GM20431 (cell line): Measurements from ENCODE around the gene PLXNA2.

Experiments
- in situ Hi-C: fragments of 300-500 bp; cut with MseI, MboI; formaldehyde crosslinking; loops from one replicate; pipeline ENCODE4 v1.15.0; 2020; ENCODE audit warnings: low sequenced_read_pairs; ENCODE audit not compliant: unreplicated experiment

PLXNA2 gene

DNA sequence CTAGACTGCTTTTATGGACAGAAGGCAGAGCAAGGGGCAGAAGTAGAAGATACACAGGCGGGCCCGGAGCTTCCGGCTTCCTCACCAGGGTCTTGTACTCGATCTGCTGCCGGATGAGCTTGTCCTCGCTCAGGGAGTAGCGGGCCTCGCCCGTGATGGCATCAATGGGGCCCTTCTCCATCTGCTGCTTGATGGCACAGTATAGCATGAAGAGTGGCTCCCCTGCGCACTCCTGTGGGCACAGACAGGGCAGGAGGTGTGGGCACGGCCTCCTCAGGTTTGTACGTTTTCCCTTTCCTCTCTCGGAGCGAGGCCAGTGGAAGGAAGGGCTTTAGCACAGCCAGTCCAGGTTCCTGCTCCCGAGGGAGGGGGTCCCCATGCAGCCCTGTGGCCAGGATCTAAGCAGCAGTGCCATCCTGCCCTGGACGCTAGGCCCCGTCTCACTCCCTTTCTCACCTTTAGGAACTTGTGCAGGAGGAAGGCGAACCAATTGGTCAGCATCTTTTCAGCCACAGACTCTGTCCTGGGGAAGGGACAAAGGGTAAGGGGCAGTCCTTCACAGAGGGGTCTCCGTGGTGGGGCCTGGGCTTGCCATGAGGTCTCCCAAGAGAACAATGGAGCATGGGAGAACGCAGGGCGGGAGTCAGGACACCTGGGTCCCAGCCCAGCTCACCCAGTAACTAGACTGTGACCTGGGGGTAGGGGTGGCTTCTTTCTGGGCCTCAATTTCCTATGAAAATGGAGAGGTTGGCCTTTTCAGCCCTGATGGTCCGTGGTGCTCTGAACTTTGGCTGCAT, 204.4 kb downstream of the PLXNA2 start:
- in situ Hi-C loops, result no loop called here

GRCh38 chr1:208038303-208038702, 205.9 kb downstream of the PLXNA2 start:
- in situ Hi-C loops, result no loop called here

- in situ Hi-C loops, result no loop called here
These were observed 207.0 kb downstream of the PLXNA2 start for GRCh38 chr1:208036918-208037766.

DNA sequence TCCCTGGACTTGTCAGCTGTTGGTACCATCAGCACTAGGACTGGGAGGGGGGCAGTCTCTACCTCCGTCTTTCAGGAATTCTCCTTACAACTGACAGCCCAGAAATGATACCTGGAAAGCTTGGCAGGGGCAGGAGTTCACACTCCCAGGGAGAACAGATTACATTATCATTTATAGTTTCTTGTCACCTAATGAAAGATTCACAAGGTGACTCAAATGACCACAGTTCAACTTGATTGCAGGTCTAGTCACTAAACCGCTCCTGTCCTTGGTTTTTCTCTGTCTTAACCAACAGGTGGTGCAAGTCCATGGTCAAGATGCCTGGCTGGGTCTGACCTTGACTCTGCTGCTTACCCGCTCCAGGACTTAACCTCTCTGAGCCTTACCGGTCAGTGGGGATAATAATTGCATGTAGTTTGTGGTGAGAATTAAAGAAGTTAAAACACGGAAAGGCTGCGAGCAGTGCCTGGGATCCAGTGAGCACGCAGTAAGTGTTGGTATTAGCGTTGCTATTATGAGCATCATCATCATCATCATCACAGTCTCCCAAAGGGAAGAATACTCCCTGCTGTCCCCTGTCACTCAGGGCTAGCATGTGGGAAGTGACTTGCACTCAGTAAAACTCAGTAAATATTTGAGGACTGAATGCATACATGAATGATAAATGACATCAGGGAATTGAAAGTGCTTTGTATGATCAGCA, 207.9 kb downstream of the PLXNA2 start:
- in situ Hi-C loops, result no loop called here

DNA sequence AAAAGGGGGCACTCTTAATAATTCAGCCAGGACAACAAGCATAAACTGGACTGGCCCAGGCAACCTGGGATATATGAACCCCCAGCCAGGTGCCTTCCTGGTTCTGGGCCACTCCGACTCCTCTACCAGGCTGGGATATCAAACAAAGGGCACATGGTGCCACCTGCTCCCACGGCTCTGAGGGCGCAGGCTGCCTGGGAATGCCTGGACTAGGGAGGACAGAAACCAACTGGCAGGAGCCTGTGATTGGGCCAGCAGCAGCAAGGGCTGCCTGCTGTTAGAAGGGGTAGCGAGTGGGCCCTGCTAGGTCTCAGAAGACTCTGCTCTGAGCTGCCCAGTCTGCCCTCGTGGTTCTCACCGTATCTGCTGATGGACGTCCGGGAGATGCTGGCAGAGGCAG, 210.0 kb downstream of the PLXNA2 start:
- in situ Hi-C loops, result no loop called here

DNA sequence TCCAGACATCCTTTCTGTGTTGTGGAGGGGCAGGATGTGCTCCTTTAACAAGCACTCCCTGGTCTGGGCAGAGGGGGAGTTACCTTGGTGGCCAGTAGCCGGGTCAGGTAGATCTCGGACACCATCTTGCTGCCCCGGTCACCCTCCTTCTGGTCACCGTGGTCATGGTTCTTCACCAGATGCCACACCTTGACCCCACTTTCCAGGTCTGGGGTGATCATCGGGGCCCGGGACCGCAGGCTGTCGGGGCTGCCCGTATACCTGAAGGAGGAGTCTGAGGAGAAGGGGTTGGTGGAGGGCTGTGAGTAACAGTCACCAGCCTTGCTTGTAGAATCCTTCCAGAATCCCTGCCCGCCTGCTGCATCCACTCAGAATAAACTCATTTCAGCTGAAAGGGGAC, 210.9 kb downstream of the PLXNA2 start:
- in situ Hi-C loops, result no loop called here

DNA sequence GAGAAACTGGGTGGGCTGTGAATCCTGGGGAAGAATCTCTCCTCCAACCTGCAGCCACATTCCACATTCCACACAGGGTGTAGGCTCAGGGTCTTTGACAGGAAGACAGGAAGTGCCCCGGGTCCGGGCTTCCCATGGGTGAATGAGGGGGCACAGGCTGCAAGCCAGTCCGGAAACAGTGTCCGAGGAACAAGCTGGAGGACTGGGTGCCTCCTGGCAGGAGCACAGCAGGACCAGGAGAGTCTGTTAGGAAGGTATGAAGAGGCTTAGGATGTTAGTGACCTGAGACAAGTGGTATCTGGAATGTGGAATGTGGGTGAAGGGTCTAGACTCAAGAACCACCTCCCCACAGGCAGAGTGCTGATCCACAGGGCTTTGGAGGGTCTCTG, 212.3 kb downstream of the PLXNA2 start:
- in situ Hi-C loops, result no loop called here

DNA sequence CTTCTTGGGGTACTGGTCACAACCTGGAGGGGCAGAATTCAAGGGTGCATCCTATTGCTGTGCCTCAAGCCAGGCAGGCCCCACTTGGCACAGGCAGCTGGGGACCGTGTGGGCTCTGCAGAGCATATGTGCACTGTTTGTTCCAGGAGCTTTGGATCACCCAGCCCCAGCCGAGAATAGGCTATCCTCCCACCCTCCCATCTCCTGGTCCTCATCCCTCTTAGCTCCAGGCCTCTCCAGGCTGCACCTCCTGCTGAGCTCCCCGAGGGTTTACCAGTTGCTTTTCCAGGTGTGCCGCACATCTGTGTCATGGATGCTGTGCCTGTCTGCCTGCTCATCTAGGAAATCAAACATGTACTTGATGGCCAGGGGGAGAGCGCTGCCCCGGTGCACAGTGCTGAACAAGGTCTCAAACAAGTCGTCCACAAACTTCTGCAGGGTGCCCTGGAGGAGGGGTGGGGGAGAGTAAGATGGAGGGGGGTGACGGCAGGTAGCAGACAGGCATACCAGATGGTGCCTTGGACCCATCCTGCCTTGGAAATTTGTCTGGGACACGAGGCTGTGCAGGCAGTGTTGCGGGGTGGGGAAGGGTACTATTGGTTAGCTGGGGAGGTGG, 212.8 kb downstream of the PLXNA2 start:
- in situ Hi-C loops, result no loop called here

GRCh38 chr1:208030288-208031091, 213.7 kb downstream of the PLXNA2 start:
- in situ Hi-C loops, result no loop called here

DNA sequence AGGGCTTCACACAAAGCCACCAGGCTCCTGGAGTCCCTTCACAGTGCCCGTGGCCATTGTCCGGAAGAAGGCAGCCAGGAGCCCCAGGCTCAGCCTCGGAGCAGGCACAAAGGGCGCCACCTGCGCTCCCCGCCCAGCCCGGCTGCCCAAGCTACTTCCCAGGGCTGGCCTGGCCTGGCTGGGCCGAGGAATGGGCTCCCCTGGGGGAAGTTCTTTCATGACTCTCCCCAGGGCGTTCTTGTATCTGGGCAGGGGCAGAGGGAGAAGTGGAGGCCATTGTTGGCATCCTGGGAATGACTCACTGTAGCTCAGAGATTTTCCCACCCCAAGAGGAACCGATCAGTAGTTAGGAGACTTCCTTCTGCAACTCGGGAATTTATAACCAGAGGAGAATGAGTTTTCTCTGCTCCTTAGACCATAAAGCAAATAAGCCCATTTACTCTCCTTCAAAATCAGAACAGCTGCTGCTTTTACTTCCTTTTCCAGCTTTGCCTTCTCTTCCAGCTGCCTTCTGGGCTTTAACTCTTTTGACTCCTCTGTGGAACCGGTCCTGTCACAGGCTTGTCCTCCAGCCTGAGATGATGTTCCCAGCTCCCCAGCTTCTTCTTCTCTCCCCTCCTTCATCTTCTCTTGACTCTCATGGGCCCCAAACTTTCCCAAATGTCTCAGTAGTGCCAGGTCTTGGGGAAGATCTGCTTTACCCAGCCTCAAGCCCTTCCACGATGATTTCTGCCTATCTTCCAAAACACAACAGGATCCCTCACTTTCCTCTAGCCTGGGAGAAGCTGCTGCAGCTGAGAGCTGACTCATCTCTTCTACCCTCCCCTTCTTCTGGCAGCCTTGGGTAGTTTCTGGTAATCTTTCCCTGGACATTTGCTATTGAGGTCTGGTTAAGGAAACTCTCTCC, 214.6 kb downstream of the PLXNA2 start:
- in situ Hi-C loops, result no loop called here

DNA sequence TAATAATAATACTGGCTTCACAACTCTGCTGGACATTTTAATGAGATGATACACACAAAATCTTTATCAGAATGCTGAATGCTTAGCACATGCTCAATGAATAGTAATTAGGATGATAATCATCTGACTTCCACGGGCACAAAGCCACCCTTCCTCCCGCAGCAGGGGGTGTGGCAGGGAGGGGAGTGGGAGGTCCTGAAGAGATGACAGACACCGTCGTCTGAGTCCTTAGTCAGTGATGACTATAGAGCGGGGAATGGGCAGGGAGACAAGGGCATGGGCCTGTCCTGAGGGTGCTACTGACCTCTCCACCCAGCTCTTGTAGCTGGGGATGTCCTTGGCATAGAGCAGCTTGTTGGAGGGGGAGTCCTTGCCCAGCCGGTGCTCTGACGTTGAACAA, 215.7 kb downstream of the PLXNA2 start:
- in situ Hi-C loops, result no loop called here

GRCh38 chr1:208027861-208028260, 216.3 kb downstream of the PLXNA2 start:
- in situ Hi-C loops, result no loop called here

- in situ Hi-C loops, result no loop called here
These were observed 217.2 kb downstream of the PLXNA2 start for GRCh38 chr1:208026880-208027438.

DNA sequence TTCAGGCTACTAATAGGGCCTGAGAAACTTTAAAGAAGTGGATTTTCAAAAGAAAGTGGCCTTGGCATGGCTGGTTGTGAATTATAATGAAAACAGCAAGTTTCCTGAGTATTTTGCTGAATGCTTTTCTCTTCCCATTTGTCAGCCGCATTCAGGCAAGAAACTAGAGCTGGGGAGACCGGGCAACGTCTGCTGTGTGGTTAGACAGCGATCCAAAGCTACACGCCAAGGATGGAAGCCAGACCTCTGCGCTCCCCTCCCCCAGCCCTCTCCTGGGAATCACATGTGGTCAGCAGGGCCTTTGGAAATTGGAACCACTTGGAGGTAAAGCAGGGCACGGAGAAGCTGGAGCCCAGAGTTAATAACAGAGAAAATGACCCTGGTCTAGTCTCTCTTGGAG, 219.2 kb downstream of the PLXNA2 start:
- in situ Hi-C loops, result no loop called here

DNA sequence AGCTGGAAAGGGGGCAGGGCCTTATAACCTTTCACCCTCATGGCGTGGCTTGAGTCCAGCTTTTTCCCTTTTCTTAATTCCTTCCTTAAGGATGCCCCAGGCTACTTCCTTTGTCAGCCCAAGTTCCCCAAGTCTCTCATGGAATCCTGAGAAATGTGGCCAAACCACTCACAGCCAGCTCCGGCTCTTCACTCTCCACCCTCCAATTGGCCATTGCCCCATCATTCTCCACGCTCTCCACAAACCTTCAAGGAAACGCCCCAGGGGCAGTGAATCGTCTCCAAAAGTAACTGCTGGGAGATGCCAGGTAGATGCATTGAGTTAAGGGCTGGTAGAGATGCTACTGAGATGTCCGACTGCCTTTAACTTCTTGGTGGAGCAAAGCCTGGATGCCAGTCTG, 219.8 kb downstream of the PLXNA2 start:
- in situ Hi-C loops, result no loop called here

DNA sequence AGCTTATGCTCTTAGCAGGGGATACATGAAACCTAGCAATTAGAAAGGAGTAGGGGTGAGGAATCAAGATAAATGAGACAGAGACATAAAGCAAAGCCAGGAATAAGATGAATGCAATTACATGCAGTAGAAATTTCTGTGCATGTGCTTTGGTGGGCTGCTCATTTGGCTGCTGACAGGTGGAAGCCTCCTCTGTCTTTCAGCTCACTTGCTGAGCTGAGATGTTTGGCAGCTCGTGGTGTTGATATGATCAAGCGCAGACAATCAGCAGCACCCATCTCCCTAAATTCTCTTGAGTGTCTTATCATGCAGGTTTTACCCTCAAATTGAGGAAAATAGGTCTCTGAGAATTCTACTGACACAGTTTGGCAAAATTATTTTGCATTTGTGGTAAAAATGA, 224.9 kb downstream of the PLXNA2 start:
- in situ Hi-C loops, result no loop called here

- in situ Hi-C loops, result no loop called here
These were observed 228.9 kb downstream of the PLXNA2 start for GRCh38 chr1:208015255-208015654.

DNA sequence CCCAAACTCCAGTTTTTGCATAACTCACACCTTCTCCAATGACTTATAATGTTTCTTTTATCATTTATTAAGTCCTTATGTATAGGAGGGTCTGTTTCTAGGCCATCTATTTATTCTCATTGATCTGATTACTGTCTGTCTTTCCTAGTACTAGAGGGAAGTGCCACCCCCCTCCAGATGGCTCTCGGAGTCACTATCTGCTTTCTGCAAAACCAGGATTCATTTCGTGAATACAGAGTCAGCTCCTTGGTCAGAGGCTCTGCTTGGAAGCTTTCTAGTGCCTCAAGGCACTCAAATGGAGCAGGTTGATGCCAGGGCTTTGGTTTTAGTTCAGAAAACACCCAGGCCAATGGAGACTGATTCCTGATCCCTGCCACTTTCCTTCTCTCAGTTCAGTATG, 231.0 kb downstream of the PLXNA2 start:
- in situ Hi-C loops, result no loop called here
